Measurements from ENCODE around the gene L1TD1. TPM values are rescaled to one million over a fixed set of nuclear protein-coding genes. Genes with fewer than 3 reads are reported as not detected.
"Not testable (repeated sequence)": the region's sequence is repeated elsewhere in the genome, so short reads cannot be mapped to it uniquely, and the experiment has no call there.

L1TD1 gene
- total and polyA plus RNA-seq, 2 experiments from 2014 or later = 283 to 628 TPM

- H3K4me1 ChIP-seq (ENCODE audit: insufficient read depth) = peaks cover 46% of the 10 kb centered on the region
- no peaks in the 10 kb centered on the region for H4K20me1 ChIP-seq (replicated peaks; ENCODE audit: insufficient read depth)
- H3K4me2 ChIP-seq = no peak overlapping the region
- peaks cover 2% of the 10 kb centered on the region for H3K27me3 Mint-ChIP-seq (ENCODE audit: insufficient read depth, low read depth, poor library complexity)
- no peaks in the 10 kb centered on the region for H3K79me2 ChIP-seq (replicated peaks; ENCODE audit: insufficient read depth)
- H3K27ac ChIP-seq (ENCODE audit: low read depth) = peak overlapping the region; percentile 96; the same call in 1 of the 2 replicates
- ATAC-seq (no peak), DNase-seq (ENCODE audit: low spot score) (no peak)
- H3K27ac Mint-ChIP-seq = no peak overlapping the region; the same call in 1 of the 2 replicates
- TF ChIP-seq EZH2phosphoT487 (IDR thresholded peaks at IDR 0.05; ENCODE audit: unreplicated experiment) (no peak), ZNF114 (CRISPR knock-in tag; IDR thresholded peaks at IDR 0.05) (no peak), POLR2AphosphoS5 (IDR thresholded peaks at IDR 0.05; ENCODE audit: low read depth) (no peak), ETS1 (IDR thresholded peaks at IDR 0.05) (no peak), CREB1 (CRISPR knock-in tag; IDR thresholded peaks at IDR 0.05; ENCODE audit: low read depth) (no peak), ZNF462 (CRISPR knock-in tag; IDR thresholded peaks at IDR 0.05) (no peak)
- TF ChIP-seq, protein P1, sequence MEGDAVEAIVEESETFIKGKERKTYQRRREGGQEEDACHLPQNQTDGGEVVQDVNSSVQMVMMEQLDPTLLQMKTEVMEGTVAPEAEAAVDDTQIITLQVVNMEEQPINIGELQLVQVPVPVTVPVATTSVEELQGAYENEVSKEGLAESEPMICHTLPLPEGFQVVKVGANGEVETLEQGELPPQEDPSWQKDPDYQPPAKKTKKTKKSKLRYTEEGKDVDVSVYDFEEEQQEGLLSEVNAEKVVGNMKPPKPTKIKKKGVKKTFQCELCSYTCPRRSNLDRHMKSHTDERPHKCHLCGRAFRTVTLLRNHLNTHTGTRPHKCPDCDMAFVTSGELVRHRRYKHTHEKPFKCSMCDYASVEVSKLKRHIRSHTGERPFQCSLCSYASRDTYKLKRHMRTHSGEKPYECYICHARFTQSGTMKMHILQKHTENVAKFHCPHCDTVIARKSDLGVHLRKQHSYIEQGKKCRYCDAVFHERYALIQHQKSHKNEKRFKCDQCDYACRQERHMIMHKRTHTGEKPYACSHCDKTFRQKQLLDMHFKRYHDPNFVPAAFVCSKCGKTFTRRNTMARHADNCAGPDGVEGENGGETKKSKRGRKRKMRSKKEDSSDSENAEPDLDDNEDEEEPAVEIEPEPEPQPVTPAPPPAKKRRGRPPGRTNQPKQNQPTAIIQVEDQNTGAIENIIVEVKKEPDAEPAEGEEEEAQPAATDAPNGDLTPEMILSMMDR (conservative IDR thresholded peaks at IDR 0.05; ENCODE audit: low read depth in 2 of 2) = no peak
- no peaks in the 10 kb centered on the region for H3K9me2 ChIP-seq (ENCODE audit: insufficient read depth)
- H3K4me3 ChIP-seq = no peak overlapping the region
- H3F3A ChIP-seq (replicated peaks; ENCODE audit: low read depth) = no peaks in the 10 kb centered on the region; the same call in 1 of the 2 replicates
- H3K4me1 Mint-ChIP-seq = peaks cover 52% of the 10 kb centered on the region
- no peaks in the 10 kb centered on the region for H3K9me3 Mint-ChIP-seq
- H2AFZ ChIP-seq = no peak overlapping the region
- no peaks in the 10 kb centered on the region for H3K36me3 Mint-ChIP-seq (ENCODE audit: low read depth)
- H3K36me3 ChIP-seq (ENCODE audit: insufficient read depth) = no peaks in the 10 kb centered on the region
- H3K27me3 ChIP-seq (ENCODE audit: insufficient read depth) = no peaks in the 10 kb centered on the region
- no peak overlapping the region for H3K4me3 Mint-ChIP-seq
These were observed 10.3 kb upstream of the L1TD1 start for GRCh38 chr1:62184336-62184735.

GRCh38 chr1:62185233-62185632 lies 9.4 kb upstream of the L1TD1 start:
- not testable (repeated sequence) for H2AFZ ChIP-seq; H3K27ac ChIP-seq (ENCODE audit: low read depth); H3K4me3 ChIP-seq; H3K9me3 Mint-ChIP-seq; H3F3A ChIP-seq (replicated peaks; ENCODE audit: low read depth); H3K36me3 Mint-ChIP-seq (ENCODE audit: low read depth); H3K4me2 ChIP-seq; H3K27me3 Mint-ChIP-seq (ENCODE audit: insufficient read depth, low read depth, poor library complexity); H3K27me3 ChIP-seq (ENCODE audit: insufficient read depth); H3K36me3 ChIP-seq (ENCODE audit: insufficient read depth); H3K79me2 ChIP-seq (replicated peaks; ENCODE audit: insufficient read depth); ATAC-seq; H3K27ac Mint-ChIP-seq; H3K4me3 Mint-ChIP-seq; H3K9me2 ChIP-seq (ENCODE audit: insufficient read depth); H4K20me1 ChIP-seq (replicated peaks; ENCODE audit: insufficient read depth); DNase-seq (ENCODE audit: low spot score)
- peaks cover 38% of the 10 kb centered on the region for H3K4me1 ChIP-seq (ENCODE audit: insufficient read depth)
- peaks cover 43% of the 10 kb centered on the region for H3K4me1 Mint-ChIP-seq

Data from GM23338 (cell line).